DMS114 treated with DMSO at 0.1 percent for 48 hours (cell line): ENCODE measurements around the gene YES1.
A peak's percentile ranks its signal among the peaks of the same experiment; 100 is the strongest.
"Not testable (repeated sequence)": the region's sequence is repeated elsewhere in the genome, so short reads cannot be mapped to it uniquely, and the experiment has no call there.

ENCODE experiments used
- DNase-seq: peaks from one replicate; lab custom pipeline; 2025; ENCODE audit not compliant: unreplicated experiment; lab: John Stamatoyannopoulos, UW

The YES1 gene

DNA sequence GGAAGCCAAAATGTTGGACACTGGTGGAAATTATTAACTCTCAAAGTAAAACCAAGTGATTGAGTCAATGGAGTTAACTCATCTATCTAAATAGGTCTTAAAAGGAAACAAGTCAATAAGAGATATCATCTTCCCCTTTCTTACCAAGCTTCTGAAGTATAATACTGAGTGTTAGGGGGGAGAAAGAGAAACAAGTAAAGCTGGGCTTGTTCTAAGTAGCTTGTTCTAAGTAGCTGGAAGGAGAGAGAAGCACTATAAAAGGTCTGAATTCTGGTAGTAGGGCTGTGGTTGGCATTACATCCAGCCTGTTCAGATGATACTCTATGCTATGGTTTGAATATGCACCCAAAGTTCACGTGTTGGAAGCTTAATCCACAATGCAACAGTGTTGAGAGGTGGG, 26.8 kb downstream of the YES1 start:
- no peak for DNase-seq

DNA sequence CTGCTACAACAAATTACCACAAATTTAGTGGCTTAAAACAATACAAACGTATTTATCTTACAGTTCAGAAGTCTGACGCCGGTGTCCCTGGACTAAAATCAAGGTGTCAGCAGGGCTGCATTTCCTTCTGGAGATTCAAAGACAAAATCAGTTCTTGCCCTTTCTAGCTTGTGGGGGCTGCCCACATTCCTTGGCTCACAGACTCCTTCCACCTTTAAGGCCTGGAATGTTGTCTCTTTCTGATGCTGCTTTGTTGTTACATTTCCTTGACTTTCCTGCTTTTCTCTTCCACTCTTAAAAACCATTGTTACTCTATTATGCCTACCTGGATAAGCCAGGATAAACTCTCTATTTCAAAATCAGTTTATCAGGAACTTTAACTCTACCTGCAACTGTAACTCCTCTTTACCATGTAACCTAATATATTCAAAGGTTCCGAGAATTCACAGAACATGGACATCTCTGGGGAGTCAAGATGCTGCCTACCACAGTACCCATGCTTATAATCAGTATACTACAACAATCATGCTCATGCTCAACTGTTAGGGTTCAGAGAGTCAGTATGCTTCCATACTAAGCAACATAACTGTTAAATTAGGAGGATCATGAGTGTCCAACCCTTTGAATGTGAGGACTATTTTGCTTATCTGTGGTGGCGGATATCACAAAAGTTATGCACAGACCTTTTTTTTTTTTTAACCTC, 27.4 kb downstream of the YES1 start:
- no peak for DNase-seq

DNA sequence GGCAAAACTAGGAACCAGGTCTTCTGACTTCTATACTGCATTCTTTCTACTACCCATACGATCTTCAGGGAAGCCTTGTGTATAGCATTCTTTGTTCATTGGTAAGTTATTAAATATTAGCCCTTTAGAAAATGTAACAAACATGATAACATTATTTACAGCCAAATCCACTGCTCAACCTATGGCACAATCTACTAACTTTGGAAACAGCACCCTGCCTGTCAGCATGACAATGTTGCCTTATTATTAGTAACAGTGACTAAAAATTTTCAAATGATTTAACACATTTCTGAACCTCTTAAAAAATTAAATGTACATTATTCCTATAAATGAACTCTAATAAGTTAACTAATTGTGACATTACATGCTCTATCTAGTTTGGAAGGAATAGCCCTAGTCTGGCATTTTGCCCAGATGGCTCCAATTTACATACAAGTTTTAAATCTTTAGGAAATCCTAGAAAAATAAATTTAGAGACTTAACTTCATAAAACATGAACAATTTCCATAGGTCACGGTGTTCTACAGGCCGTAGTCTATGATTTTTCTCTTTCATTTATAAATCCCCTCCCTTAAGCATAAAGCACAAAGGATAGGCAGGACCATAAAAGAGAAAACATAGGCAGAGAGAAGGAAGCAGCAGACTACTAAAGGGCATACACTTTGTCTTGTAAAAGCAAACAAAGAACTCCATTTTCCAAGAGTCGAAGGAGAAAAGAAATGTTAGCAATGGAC, 33.7 kb downstream of the YES1 start:
- peak; percentile 23 for DNase-seq

DNA sequence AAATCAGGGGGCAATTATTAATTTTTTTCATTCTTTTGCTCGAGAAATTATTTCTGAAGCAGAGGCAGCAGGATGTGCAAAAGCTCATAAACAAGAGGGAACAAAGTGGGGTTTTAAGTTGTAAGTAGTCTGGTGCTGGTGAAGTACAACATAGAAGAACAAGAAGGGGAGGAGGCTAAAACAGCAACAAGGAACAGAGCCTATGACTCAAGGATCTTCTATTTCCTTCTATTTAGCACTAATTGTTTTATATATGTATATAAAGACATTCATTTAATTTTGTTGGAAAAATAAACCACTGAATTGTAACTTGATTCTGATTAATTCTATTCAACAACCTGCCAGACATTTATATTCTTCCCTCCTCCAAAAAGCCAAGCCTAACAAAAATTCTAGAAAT, 35.0 kb downstream of the YES1 start:
- no peak for DNase-seq

DNA sequence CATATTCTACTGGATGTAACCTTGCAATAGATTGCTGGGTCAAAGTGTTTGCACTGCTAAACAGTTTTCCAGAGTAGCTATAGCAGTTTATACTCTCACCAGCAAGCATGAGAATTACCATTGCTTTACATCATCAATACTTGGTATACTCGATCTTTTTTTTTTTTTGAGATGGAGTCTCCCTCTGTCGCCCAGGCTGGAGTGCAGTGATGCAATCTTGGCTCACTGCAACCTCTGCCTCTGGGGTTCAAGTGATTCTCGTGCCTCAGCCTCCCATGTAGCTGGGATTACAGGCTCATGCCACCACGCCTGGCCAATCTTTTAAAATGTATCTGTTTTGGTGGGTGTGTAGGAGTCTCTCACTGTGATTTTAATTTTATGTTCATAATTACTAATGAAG, 36.0 kb downstream of the YES1 start:
- DNase-seq: not testable (repeated sequence)

DNA sequence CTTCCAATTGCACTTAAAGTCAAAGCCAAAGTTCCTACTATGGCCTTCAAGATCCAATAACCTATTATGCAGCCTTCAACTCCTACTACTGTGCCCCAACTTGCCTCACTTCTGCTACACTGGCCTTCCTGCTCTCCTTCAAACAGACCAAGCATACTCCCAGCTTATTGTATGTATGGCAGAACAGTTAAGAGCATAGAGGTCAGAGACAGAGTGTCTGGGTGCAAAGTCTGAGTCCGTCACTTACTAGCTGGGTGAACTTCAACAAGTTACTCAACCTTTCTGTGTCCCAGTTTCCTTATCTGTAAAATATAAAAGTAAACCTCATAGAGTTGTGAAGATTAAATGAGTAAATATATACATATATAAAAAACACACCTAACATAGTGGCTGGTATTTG, 37.2 kb downstream of the YES1 start:
- DNase-seq: no peak

DNA sequence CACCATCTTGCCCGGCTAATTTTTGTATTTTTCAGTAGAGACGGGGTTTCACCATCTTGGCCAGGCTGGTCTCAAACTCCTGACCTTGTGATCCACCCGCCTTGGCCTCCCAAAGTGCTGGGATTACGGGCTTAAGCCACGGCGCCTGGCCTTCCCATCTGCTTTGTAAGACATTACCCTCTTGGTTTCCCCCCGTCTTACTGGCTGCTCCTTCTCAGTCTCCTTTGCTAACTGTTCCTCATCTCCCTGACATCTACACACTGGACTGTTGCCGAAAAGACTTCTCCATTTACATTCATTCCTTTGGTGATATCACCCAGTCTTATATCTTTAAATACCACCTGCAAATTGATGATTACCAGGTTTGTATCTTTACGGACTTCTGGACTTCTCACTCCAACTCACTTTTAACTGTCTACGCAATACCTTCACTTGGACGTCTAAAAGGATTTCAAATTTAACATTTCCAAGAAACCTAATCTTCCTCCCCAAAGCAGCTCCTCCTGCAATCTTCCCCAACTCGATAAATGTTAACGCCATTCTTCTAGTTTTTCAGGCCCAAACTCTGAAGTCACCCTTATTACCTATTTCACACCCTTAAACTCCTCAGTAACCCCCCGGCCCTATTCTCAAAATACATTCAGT, 37.9 kb downstream of the YES1 start:
- no peak for DNase-seq

DNA sequence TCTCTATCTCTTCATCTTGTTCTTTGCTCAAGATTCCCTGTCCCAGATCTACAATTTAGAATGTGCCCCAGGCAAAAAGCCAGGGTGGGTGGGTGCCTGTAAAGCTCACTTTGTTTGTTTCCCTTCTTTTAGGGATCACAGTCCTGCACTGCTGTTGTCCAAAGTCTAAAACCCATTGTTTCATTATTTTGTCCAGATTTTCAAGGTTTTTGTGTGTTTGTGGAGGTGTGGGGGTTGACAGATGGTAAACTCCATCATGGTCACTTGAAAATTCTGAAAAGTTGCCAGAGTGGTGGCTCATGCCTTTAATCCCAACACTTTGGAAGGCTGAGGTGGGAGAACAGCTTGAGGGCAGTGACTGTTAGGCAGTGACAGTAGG, 41.5 kb downstream of the YES1 start:
- no peak for DNase-seq

DNA sequence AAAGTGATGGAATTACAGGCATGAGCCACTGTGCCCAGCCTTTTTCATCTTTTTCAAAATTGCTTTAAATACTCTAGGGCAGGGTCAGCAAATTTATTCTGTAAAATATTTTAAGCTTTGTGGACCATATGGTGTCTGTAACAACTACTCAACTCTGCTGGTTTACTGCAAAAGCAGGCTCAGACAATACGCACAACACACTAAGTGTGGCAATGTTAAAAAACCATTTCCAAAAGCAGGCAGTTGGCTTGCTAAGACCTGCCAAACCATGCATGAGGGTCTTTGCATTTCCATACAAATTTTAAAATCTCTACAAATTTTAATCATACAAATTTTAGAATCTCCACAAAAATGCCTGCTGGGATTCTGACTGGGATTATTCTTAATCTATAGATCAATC, 44.1 kb downstream of the YES1 start:
- DNase-seq: no peak

DNA sequence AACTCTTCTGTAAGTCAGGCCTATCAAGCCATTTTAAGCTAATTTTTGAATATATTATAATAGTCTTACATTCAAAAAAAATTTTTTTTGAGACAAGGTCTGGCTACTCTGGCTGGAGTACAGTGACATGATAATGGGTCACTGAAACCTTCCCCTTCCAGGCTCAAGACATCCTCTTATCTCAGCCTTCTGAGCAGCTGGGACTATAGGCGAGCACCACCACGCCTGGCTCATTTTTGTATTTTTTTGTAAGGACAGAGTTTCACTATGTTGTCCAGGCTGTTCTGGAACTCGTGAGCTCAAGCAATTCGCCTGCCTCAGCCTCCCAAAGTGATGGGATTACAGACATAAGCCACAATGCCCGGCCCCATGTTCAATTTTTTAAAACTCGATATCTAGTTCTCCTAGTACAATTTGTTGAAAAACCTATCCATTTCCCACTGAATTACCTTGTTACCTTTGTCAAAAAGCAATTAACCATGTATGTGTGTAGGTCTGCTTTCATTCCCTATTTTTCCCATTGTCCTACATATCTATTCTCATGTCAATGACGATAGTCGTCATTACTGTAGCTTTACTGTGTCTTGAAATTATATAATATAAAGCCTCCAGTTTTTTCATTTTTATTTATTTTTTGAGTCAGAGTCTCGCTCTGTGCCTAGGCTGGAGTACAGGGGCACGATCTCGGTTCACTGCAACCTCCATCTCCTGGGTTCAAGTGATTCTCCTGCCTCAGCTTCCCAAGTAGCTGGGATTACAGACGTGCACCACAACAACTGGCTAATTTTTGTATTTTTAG, 44.8 kb downstream of the YES1 start:
- DNase-seq: no peak

DNA sequence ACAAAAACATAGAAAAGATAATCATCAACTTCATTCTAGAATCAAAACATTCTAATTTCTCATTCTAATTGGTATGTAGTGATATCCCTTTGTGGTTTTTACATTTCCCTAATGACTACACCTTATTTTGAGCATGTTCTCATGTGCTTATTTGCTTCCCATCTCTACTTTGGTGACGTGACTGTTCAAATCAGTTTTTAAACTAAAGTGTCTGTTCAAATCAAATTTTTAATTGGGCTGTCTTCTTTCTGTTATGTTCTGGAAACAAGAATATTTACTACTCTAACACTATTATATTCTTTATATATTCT, 45.5 kb downstream of the YES1 start:
- DNase-seq: no peak

DNA sequence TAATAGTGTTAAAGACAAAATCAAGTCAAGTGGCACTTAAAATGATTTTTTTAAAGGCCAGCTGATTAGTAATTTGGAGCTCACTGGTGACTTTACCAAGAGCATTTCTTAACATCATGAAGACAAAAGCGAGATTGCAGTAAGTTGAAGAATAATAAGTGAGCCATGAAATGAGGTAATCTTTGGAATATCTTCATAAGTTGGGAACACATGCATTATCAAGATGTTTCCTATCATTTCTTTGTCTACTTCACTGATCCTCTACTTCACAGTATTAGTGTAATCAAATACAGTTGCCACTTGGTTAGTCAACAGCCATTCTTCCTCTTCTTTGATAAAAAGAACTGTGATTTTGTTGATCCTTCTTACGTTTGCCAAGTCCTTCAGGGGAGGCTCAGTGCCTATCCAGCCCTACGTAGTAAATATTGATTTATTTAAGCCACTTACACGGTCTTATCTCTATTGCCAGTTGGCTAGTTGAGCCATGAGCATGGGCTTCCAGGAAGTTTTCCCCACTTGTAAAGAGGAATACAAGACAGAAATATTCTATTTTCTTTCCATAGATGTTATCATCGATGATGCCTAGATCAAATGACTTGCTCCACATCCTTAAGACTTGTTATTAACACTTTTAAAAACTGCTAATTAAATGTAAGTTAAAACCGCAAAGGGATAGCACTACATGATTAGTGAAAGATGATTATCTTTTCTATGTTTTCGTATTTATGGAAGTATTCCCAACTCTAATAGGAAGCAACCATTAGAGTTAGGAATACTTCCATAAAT, 46.1 kb downstream of the YES1 start:
- DNase-seq: no peak

DNA sequence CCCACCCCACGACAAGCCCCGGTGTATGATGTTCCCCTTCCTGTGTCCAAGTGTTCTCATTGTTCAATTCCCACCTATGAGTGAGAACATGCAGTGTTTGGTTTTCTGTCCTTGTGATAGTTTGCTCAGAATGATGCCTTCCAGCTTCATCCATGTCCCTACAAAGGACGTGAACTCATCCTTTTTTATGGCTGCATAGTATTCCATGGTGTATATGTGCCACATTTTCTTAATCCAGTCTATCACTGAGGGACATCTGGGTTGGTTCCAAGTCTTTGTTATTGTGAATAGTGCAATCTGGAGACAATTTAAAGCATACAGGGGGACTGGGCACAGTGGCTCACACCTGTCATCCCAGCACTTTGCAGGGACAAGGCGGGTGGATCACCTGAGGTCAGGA, 52.2 kb downstream of the YES1 start:
- not testable (repeated sequence) for DNase-seq

DNA sequence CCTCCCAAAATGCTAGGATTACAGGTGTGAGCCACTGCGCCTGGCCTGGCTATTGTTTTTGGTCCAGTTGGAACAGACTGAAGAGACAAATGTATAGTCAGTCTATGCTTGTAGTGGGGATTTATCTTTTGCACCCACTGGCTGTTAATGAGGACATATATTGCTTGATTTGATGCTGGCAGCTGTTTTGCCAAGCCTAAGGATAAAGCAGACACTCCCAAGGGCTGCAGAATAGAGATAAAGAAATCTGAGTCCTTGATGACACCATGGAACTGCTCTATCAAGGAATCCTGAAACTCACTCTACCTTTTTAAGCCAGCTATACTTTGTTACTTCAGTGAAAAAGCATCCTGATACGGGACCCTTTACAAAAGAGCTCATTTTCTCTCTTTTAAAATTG, 56.5 kb downstream of the YES1 start:
- no peak for DNase-seq

DNA sequence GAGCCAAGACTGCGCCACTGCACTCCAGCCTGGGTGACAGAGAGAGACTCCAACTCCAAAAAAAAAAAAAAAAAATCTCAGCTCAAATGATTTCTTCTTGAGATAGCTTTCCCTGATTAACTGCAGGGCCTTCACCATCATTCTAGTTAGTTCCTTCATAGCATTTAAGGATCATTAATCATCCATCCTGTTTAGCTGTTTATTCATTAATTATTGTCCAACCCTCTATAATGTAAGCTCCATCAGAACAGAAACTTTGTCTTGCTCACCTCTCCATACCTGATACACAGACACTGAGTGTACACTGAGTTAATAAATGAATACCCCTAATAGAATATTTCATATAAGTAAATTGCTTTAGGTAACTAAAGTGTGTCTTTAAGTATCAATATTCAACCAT, 57.4 kb downstream of the YES1 start:
- DNase-seq: no peak

DNA sequence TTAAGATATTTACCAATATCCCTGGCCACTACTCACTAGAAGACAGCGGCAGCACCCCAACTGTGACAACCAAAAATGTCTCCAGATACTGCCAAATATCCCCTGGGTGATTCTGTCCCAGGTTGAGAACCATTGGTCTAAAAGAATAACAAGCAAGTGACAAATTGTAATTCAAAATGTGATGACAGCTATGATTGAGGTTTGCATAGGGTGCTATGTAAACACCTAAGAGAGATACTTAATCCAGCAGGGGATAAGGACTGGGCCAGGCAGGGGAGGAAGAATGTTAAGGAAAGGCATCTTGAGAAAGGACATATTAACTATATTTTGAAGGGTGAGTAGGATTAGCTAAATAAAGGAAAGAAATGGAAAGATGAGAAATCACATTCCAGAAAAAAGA, 61.6 kb downstream of the YES1 start:
- DNase-seq: no peak

DNA sequence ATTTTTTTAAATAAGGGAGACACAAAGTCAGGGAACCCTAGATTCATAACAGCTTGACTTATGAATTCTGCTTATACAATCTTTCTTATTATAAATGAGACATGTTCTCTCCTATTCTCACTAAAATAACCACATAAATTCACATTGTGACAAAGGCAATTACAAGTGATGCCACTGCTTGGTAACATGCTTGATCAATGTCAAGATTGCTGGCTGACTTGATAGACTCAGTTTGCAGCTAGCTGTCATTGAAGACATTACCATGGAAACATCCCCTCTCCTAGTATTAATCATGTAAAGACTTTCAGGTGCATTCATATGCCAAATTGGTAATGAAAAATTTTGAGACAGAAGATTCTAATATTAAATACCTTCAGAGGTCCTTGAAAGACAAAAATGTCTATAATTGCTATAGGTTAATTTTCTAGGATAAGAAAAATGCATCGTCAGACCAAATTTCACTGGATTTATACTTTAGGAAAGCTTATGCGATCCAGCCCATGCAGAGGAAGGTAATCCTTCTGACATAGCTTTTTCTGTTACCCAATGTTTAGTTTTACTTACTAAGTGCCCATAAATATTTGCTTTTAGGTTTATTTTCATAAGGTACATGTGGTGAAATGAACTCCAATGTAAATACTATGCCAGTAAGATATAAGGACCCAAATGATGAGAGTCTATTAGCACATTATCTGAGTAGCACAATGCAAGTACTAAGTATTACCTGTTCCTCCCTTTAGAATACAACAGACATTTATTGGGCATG, 67.0 kb downstream of the YES1 start:
- no peak for DNase-seq

DNA sequence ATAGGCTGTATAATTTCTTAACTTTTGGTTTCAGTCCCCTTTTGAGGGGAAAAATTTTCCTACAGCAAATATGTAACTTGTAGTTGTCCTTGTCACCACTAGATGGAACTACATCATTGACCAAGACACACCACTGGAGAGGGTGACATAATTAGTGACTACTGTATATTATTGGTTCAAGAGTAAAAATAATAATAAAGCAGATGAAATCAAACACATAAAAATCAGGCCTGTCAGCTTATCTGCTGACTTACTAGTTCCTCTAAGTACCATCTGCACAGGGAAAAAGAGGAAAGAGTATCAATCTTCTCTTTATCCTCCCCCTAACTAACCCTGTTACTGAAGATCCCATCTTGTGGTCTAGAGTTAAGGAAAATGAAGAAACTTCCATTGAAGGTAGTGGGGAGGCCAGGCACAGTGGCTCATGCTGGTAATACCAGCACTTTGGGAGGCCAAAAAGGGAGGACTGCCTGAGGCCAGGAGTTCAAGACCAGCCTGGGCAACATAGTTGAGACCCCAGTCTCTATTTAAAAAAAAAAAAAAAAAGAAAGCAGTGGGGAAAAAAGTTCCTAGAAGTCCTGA, 70.0 kb downstream of the YES1 start:
- DNase-seq: peak; percentile 65

DNA sequence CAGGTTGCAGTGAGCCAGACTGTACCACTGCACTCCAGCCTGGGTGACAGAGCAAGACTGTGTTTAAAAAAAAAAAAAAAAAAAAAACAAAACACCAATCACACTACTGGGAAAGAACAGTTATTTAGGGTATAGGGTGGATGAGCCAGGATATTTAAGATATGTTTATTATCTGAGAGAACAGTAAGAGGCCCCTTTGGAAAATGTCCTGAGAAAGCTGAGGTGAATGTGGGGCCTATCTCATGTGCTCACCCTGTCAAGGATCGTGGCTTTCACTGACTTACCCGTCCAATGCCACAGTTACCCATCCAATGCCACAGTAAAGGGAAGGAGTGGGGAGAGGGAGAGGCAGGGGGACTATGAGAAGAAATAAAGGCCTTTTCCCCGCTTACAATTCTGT, 79.7 kb downstream of the YES1 start:
- no peak for DNase-seq

DNA sequence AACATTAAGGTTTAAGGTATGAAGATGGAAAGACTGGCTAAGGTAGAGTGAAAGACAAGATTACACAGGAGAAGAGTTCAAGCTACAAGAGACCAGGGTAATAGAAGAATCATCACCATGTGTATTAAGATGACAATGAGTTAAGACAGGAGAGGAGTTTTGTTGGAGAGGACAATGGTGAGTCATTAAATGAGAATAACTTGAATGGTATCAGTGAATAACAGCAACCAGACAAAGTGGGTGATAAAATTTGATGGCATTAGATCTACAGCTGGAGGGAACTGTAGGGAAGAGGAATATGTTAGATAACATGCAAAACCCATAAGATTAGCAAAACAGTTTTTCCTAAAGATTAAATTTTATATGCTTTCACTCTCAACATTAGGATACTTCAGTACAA, 80.9 kb downstream of the YES1 start:
- DNase-seq: no peak
